Measurements from ENCODE around the gene RALBP1.

RALBP1 gene

GRCh38 chr18:9530226-9531009 is 55.1 kb downstream of the RALBP1 start:
- Mint-ChIP-seq H3K27ac (peak overlapping the region in 1 of 2 donors; percentile 31), H3K36me3 (ENCODE audit: insufficient read depth) (peaks cover 60% of the 10 kb centered on the region), H3K27me3 (no peaks in the 10 kb centered on the region), H3K4me3 (no peak overlapping the region), H3K9me3 (no peaks in the 10 kb centered on the region), H3K4me1 (ENCODE audit: low read depth in 2 of 2) (no peaks in the 10 kb centered on the region)
- DNase-seq (no peak), ATAC-seq (replicated peaks) (no peak)

GRCh38 chr18:9531791-9532410 is 56.6 kb downstream of the RALBP1 start:
- H3K27ac Mint-ChIP-seq, result no peak overlapping the region
- DNase-seq (no peak), ATAC-seq (replicated peaks) (no peak)
- no peak overlapping the region for H3K4me3 Mint-ChIP-seq
- no peaks in the 10 kb centered on the region for H3K27me3 Mint-ChIP-seq
- H3K4me1 Mint-ChIP-seq (ENCODE audit: low read depth in 2 of 2), result no peaks in the 10 kb centered on the region
- no peaks in the 10 kb centered on the region for H3K9me3 Mint-ChIP-seq
- H3K36me3 Mint-ChIP-seq (ENCODE audit: insufficient read depth), result peaks cover 59% of the 10 kb centered on the region

- ATAC-seq (replicated peaks), result no peak
- no peak overlapping the region for H3K27ac Mint-ChIP-seq
- H3K9me3 Mint-ChIP-seq, result no peaks in the 10 kb centered on the region
- no peak for DNase-seq
- H3K4me3 Mint-ChIP-seq, result no peak overlapping the region
- no peaks in the 10 kb centered on the region for H3K4me1 Mint-ChIP-seq (ENCODE audit: low read depth in 2 of 2)
- no peaks in the 10 kb centered on the region for H3K27me3 Mint-ChIP-seq
- peaks cover 59% of the 10 kb centered on the region for H3K36me3 Mint-ChIP-seq (ENCODE audit: insufficient read depth)
These were observed 59.5 kb downstream of the RALBP1 start for GRCh38 chr18:9534844-9535243.

- no peak overlapping the region for H3K4me3 Mint-ChIP-seq
- H3K4me1 Mint-ChIP-seq (ENCODE audit: low read depth in 2 of 2), result no peaks in the 10 kb centered on the region
- no peaks in the 10 kb centered on the region for H3K27me3 Mint-ChIP-seq
- no peak for ATAC-seq (replicated peaks)
- peaks cover 58% of the 10 kb centered on the region for H3K36me3 Mint-ChIP-seq (ENCODE audit: insufficient read depth)
- DNase-seq, result no peak
- no peak overlapping the region for H3K27ac Mint-ChIP-seq
- no peaks in the 10 kb centered on the region for H3K9me3 Mint-ChIP-seq
These were observed 60.2 kb downstream of the RALBP1 start for GRCh38 chr18:9535430-9535991.

- Mint-ChIP-seq H3K36me3 (ENCODE audit: insufficient read depth) (peaks cover 48% of the 10 kb centered on the region), H3K4me1 (ENCODE audit: low read depth in 2 of 2) (no peaks in the 10 kb centered on the region), H3K27ac (peak overlapping the region in 1 of 2 donors; percentile 55), H3K27me3 (no peaks in the 10 kb centered on the region), H3K9me3 (no peaks in the 10 kb centered on the region), H3K4me3 (no peak overlapping the region)
- DNase-seq (no peak), ATAC-seq (replicated peaks) (no peak)
These were observed 61.2 kb downstream of the RALBP1 start for GRCh38 chr18:9536354-9537152.

GRCh38 chr18:9537677-9538076 is 62.4 kb downstream of the RALBP1 start:
- Mint-ChIP-seq H3K27ac (no peak overlapping the region), H3K9me3 (no peaks in the 10 kb centered on the region), H3K27me3 (no peaks in the 10 kb centered on the region), H3K36me3 (ENCODE audit: insufficient read depth) (peaks cover 41% of the 10 kb centered on the region), H3K4me3 (no peak overlapping the region), H3K4me1 (ENCODE audit: low read depth in 2 of 2) (peaks cover 0 to under 1% of the 10 kb centered on the region in 2 donors)
- no peak for DNase-seq
- ATAC-seq (replicated peaks), result no peak

- no peak for ATAC-seq (replicated peaks)
- Mint-ChIP-seq H3K4me3 (no peak overlapping the region), H3K27ac (no peak overlapping the region), H3K36me3 (ENCODE audit: insufficient read depth) (peaks cover 31% of the 10 kb centered on the region), H3K4me1 (ENCODE audit: low read depth in 2 of 2) (peaks cover 2 to 12% of the 10 kb centered on the region in 2 donors), H3K27me3 (no peaks in the 10 kb centered on the region), H3K9me3 (no peaks in the 10 kb centered on the region)
- DNase-seq, result no peak
These were observed 64.0 kb downstream of the RALBP1 start for GRCh38 chr18:9539283-9539682.

GRCh38 chr18:9539938-9540337 is 64.6 kb downstream of the RALBP1 start:
- Mint-ChIP-seq H3K27me3 (no peaks in the 10 kb centered on the region), H3K36me3 (ENCODE audit: insufficient read depth) (peaks cover 27% of the 10 kb centered on the region)

GRCh38 chr18:9542924-9543323 is 67.6 kb downstream of the RALBP1 start:
- H3K27me3 Mint-ChIP-seq, result no peaks in the 10 kb centered on the region
- H3K36me3 Mint-ChIP-seq (ENCODE audit: insufficient read depth), result peaks cover 24% of the 10 kb centered on the region
- no peaks in the 10 kb centered on the region for H3K9me3 Mint-ChIP-seq
- peak overlapping the region; percentile 44 to 78 for H3K27ac Mint-ChIP-seq
- H3K4me1 Mint-ChIP-seq (ENCODE audit: low read depth in 2 of 2), result peaks cover 2 to 13% of the 10 kb centered on the region in 2 donors
- H3K4me3 Mint-ChIP-seq, result no peak overlapping the region
- DNase-seq (no peak), ATAC-seq (replicated peaks) (no peak)

More at GRCh38 chr18:9539938-9540337, 64.6 kb downstream of the RALBP1 start:
- Mint-ChIP-seq H3K9me3 (no peaks in the 10 kb centered on the region), H3K4me3 (no peak overlapping the region), H3K27ac (no peak overlapping the region), H3K4me1 (ENCODE audit: low read depth in 2 of 2) (peaks cover 2 to 13% of the 10 kb centered on the region in 2 donors)
- DNase-seq, result no peak
- no peak for ATAC-seq (replicated peaks)

GRCh38 chr18:9545029-9545428 is 69.7 kb downstream of the RALBP1 start:
- Mint-ChIP-seq H3K4me3 (no peak overlapping the region), H3K36me3 (ENCODE audit: insufficient read depth) (peaks cover 38% of the 10 kb centered on the region), H3K27me3 (no peaks in the 10 kb centered on the region), H3K9me3 (no peaks in the 10 kb centered on the region), H3K4me1 (ENCODE audit: low read depth in 2 of 2) (peaks cover 2 to 13% of the 10 kb centered on the region in 2 donors), H3K27ac (no peak overlapping the region)
- ATAC-seq (replicated peaks) (no peak), DNase-seq (no peak)

GRCh38 chr18:9546468-9546867 is 71.2 kb downstream of the RALBP1 start:
- H3K36me3 Mint-ChIP-seq (ENCODE audit: insufficient read depth), result peaks cover 43% of the 10 kb centered on the region
- no peaks in the 10 kb centered on the region for H3K9me3 Mint-ChIP-seq
- H3K4me1 Mint-ChIP-seq (ENCODE audit: low read depth in 2 of 2), result peaks cover 2 to 13% of the 10 kb centered on the region in 2 donors
- ATAC-seq (replicated peaks) (no peak), DNase-seq (no peak)
- H3K27me3 Mint-ChIP-seq, result no peaks in the 10 kb centered on the region
- H3K27ac Mint-ChIP-seq, result peak overlapping the region; percentile 56 to 77
- H3K4me3 Mint-ChIP-seq, result no peak overlapping the region

GRCh38 chr18:9547782-9548181 is 72.5 kb downstream of the RALBP1 start:
- ATAC-seq (replicated peaks) (no peak), DNase-seq (no peak)
- Mint-ChIP-seq H3K4me1 (ENCODE audit: low read depth in 2 of 2) (peaks cover 2 to 12% of the 10 kb centered on the region in 2 donors), H3K27me3 (no peaks in the 10 kb centered on the region), H3K36me3 (ENCODE audit: insufficient read depth) (peaks cover 52% of the 10 kb centered on the region), H3K4me3 (no peak overlapping the region), H3K27ac (no peak overlapping the region), H3K9me3 (no peaks in the 10 kb centered on the region)

GRCh38 chr18:9549405-9549804 is 74.1 kb downstream of the RALBP1 start:
- no peak overlapping the region for H3K4me3 Mint-ChIP-seq
- peak overlapping the region in 1 of 2 donors; percentile 60 for H3K27ac Mint-ChIP-seq
- ATAC-seq (replicated peaks), result no peak
- no peaks in the 10 kb centered on the region for H3K27me3 Mint-ChIP-seq
- no peaks in the 10 kb centered on the region for H3K9me3 Mint-ChIP-seq
- DNase-seq, result no peak
- H3K36me3 Mint-ChIP-seq (ENCODE audit: insufficient read depth), result peaks cover 68% of the 10 kb centered on the region
- peaks cover 0 to under 1% of the 10 kb centered on the region in 2 donors for H3K4me1 Mint-ChIP-seq (ENCODE audit: low read depth in 2 of 2)

Measured in effector memory CD8-positive, alpha-beta T cell (primary cell).